HFFc6 (cell line): ENCODE data around the gene ACAN. TPM values are rescaled to one million over a fixed set of nuclear protein-coding genes. Genes with fewer than 3 reads are reported as not detected.

Experiments
- DNase-seq: peaks from one replicate; pipeline ENCODE4 v3.0.0-alpha.2; 2018
- H3K27ac Mint-ChIP-seq: 2 replicates; pipeline ENCODE4 v1.8.0; 2020; ENCODE audit warnings: mild to moderate bottlenecking, mixed read lengths
- H3K27me3 Mint-ChIP-seq: 2 replicates; pipeline ENCODE4 v1.8.0; 2021; ENCODE audit warnings: mild to moderate bottlenecking, moderate library complexity, mixed read lengths; ENCODE audit not compliant: insufficient read depth
- H3K36me3 Mint-ChIP-seq: 2 replicates; pipeline ENCODE4 v1.8.0; 2021; ENCODE audit warnings: low read depth, mixed read lengths
- H3K4me1 Mint-ChIP-seq: 2 replicates; pipeline ENCODE4 v1.8.0; 2020; ENCODE audit warnings: low read depth, mixed read lengths
- H3K4me3 Mint-ChIP-seq: 2 replicates; pipeline ENCODE4 v1.8.0; 2020; ENCODE audit warnings: mild to moderate bottlenecking, moderate library complexity, mixed read lengths
- H3K9me3 Mint-ChIP-seq: 2 replicates; pipeline ENCODE4 v1.8.0; 2020; ENCODE audit warnings: mild to moderate bottlenecking, mixed read lengths
- CTCF ChIP-seq: fragments of 200-600 bp; sonication (generic); IDR thresholded peaks from 2 replicates; pipeline ENCODE4 v1.5.0; 2021; ENCODE audit warnings: antibody characterized with exemption, mild to moderate bottlenecking
- long read RNA-seq: library from polyadenylated mRNA; unstranded; transcript quantifications from one replicate; pipeline ENCODE4 v2.0.0, GENCODE V29; 2019
- total RNA-seq, 6 experiments: library from RNA; stranded (reverse); fragmentation: NEBNext Ultra II Directional; extraction: Animal tissue kit (Norgen Biotek cat#: 25700); gene quantifications; 2 replicates in 1 of 6; 3 replicates in 5 of 6; pipeline ENCODE4 v1.2.3, GENCODE V29; 2021

ACAN gene
- total RNA-seq, result under 1 TPM in 3 of 6 experiments, not detected in 3; 0.02 to 0.14 (median 0.10) TPM
- long read RNA-seq, result 0 reads

DNA sequence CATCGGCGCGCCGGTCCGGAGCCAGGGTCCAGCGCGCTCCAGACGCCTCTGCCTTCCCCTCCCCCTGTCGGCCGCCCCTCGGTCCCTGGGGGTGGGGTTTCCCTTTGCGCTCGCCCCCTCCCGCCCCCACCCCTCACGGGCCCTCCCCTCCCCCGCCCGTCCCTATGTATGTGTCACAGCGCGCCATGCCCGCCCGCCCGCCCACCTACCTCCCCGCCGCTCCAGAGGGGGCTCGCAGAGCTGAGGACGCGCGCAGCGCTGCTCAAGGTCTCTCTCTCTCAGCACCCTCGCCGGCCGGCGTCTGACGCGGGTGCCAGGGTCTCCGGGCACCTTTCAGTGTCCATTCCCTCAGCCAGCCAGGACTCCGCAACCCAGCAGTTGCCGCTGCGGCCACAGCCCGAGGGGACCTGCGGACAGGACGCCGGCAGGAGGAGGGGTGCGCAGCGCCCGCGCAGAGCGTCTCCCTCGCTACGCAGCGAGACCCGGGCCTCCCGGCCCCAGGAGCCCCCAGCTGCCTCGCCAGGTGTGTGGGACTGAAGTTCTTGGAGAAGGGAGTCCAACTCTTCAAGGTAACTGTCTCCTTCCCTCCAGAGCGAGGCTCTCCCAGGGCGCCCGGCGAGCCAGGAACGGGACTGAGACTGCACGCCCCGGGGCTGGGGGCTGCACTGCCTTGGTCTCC lies at the start of gene ACAN:
TSS of gene ACAN (plus strand) at position 196 of the 679 bp plus-strand sequence. CDS start 32,771 bp downstream, outside the sequence.
- Mint-ChIP-seq H3K4me1 (peaks cover 22% of the 10 kb centered on the region), H3K4me3 (peak within 1 kb of the TSS; percentile 67), H3K27ac (no peak within 1 kb of the TSS), H3K36me3 (no peaks in the 10 kb centered on the region), H3K9me3 (no peaks in the 10 kb centered on the region), H3K27me3 (peaks cover 54% of the 10 kb centered on the region)
- no peak for DNase-seq
- TF ChIP-seq CTCF, result no peak

DNA sequence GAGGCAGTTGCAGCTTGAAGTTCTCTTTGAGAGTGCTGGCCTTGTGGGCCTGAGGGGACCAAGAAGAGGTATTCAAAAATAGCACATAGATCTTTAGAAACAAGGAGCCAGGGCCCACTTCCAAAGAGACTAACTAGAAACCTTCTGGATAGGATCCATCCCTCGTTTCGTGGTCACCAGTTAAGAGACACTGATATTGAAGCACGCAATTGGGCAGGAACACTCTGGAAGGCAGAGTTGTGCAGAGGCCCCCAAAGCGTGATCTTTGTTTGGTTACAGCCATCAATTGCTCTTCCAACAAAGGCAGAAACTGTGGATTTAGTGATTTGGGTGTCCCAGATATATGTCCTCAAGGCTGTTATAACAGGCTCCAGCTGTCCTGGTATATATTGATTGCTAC lies 46.7 kb upstream of the ACAN start:
- Mint-ChIP-seq H3K36me3 (no peaks in the 10 kb centered on the region; the same call in 1 of the 2 replicates), H3K9me3 (peaks cover 10% of the 10 kb centered on the region), H3K27ac (no peak overlapping the region), H3K4me1 (no peaks in the 10 kb centered on the region), H3K27me3 (peaks cover 37% of the 10 kb centered on the region), H3K4me3 (no peak overlapping the region)
- no peak for DNase-seq
- no peak for TF ChIP-seq CTCF

DNA sequence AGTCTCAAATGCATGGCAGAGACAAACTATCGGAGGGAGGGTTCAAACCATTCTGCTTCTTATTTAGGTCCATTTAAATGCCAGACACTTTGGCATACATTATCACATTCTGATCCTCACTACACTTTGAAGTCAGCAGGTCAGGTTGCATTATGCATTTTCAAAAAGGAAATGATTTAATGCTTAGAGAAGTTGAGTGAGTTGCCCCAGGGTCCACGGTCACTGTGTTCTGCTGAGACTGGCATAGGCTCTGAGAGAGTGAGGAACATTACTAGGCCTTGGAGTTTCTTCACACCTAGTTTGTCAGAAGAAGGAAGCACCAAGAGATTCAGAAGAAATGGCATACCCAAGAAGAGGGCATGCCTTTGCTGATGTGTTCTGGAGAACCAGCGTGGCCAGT lies 46.3 kb upstream of the ACAN start:
- Mint-ChIP-seq H3K9me3 (peaks cover 10% of the 10 kb centered on the region), H3K27me3 (peaks cover 38% of the 10 kb centered on the region), H3K4me1 (no peaks in the 10 kb centered on the region), H3K36me3 (no peaks in the 10 kb centered on the region; the same call in 1 of the 2 replicates), H3K4me3 (no peak overlapping the region), H3K27ac (no peak overlapping the region)
- no peak for TF ChIP-seq CTCF
- no peak for DNase-seq

GRCh38 chr15:88759872-88760271 lies 43.4 kb upstream of the ACAN start:
- Mint-ChIP-seq H3K4me1 (no peaks in the 10 kb centered on the region), H3K4me3 (no peak overlapping the region), H3K27ac (no peak overlapping the region), H3K9me3 (peaks cover 10% of the 10 kb centered on the region), H3K27me3 (peaks cover 44% of the 10 kb centered on the region), H3K36me3 (no peaks in the 10 kb centered on the region; the same call in 1 of the 2 replicates)
- no peak for DNase-seq
- TF ChIP-seq CTCF, result no peak

DNA sequence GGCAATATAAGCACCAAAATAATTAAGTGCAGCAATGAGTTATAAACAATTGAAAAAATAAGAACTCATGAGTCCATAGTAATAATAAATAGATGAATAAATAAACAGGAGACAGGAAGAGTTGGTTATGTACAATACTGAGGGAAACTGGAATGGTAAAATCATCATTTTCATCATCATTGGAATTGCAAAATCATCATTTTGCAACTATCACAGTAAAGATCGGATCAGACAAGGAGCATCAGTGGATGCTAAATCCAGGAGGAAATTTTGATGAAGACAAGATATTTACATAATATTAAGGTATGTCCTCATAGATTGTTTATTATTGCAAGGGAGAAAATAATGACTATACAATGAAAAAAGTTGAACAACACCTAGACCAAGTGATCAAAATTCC lies 38.8 kb upstream of the ACAN start:
- Mint-ChIP-seq H3K27me3 (peaks cover 32% of the 10 kb centered on the region), H3K36me3 (no peaks in the 10 kb centered on the region; the same call in 1 of the 2 replicates), H3K27ac (no peak overlapping the region), H3K9me3 (peaks cover 10% of the 10 kb centered on the region), H3K4me3 (no peak overlapping the region), H3K4me1 (0 out of 2 replicates have a peak, but pooled peaks cover 1% of the 10 kb centered on the region)
- TF ChIP-seq CTCF, result no peak
- no peak for DNase-seq
